HepG2 (cell line): ENCODE measurements around the gene PRR30. TPM values are rescaled to one million over a fixed set of nuclear protein-coding genes. Genes with fewer than 3 reads are reported as not detected.
A peak's percentile ranks its signal among the peaks of the same experiment; 100 is the strongest.

Experiments
- BRD4 ChIP-seq: sonication (generic); formaldehyde crosslinking; IDR thresholded peaks from 2 replicates; pipeline ENCODE4 v1.4.0; 2020; ENCODE audit warnings: missing genetic modification reagents
- HBP1 ChIP-seq: IDR thresholded peaks from 2 replicates; pipeline ENCODE4 v1.6.1; 2016; ENCODE audit warnings: low read depth, control low read depth
- HDAC1 ChIP-seq: sonication (generic); formaldehyde crosslinking; IDR thresholded peaks from 2 replicates; pipeline ENCODE4 v1.5.1; 2020; ENCODE audit warnings: mild to moderate bottlenecking, missing genetic modification reagents
- HNF1A ChIP-seq, 2 experiments: sonication (generic) in 1 of 2; formaldehyde crosslinking in 1 of 2; IDR thresholded peaks; 2 replicates each; pipeline versions ENCODE4 v1.4.0 to v1.6.1; 2016 to 2020; ENCODE audit warnings: borderline replicate concordance in 1 of 2, low read depth in 1 of 2, mild to moderate bottlenecking in 1 of 2, missing genetic modification reagents in 1 of 2
- IKZF4 ChIP-seq: sonication (generic); formaldehyde crosslinking; IDR thresholded peaks from 2 replicates; pipeline ENCODE4 v1.5.1; 2020; ENCODE audit warnings: borderline replicate concordance, mild to moderate bottlenecking, low read depth, missing genetic modification reagents; ENCODE audit errors: not compliant biosample characterization
- KAT2B ChIP-seq: fragments of 150-350 bp; IDR thresholded peaks from 2 replicates; pipeline ENCODE4 v1.6.1; 2014; ENCODE audit warnings: low read depth, low read length, borderline replicate concordance
- MEF2D ChIP-seq: sonication (generic); formaldehyde crosslinking; IDR thresholded peaks from 2 replicates; pipeline ENCODE4 v1.5.1; 2020; ENCODE audit warnings: mild to moderate bottlenecking, missing genetic modification reagents
- MYC ChIP-seq: sonication (generic); formaldehyde crosslinking; IDR thresholded peaks from 2 replicates; pipeline ENCODE4 v1.9.0; 2021; ENCODE audit warnings: missing genetic modification reagents, borderline replicate concordance
- NONO ChIP-seq, 2 experiments: fragments of 450-650 bp in 1 of 2; sonication (generic) in 1 of 2; formaldehyde crosslinking in 1 of 2; IDR thresholded peaks in 1 of 2; conservative IDR thresholded peaks in 1 of 2; 2 replicates each; pipeline versions ENCODE4 v1.6.1 to v1.8.0; 2017 to 2022; ENCODE audit warnings: mild to moderate bottlenecking in 1 of 2, missing genetic modification reagents in 1 of 2, moderate library complexity in 1 of 2
- SMAD1 ChIP-seq: sonication (generic); formaldehyde crosslinking; IDR thresholded peaks from 2 replicates; pipeline ENCODE4 v1.4.0; 2020; ENCODE audit warnings: missing genetic modification reagents, low read depth, mild to moderate bottlenecking, borderline replicate concordance
- SP5 ChIP-seq: IDR thresholded peaks from 2 replicates; pipeline ENCODE4 v1.6.1; 2016; ENCODE audit warnings: low read depth, borderline replicate concordance
- THAP7 ChIP-seq: sonication (generic); formaldehyde crosslinking; IDR thresholded peaks from 2 replicates; pipeline ENCODE4 v1.8.1; 2023; ENCODE audit warnings: mild to moderate bottlenecking, missing genetic modification reagents
- ZNF280D ChIP-seq: sonication (generic); formaldehyde crosslinking; IDR thresholded peaks from 2 replicates; pipeline ENCODE4 v1.5.1; 2020; ENCODE audit warnings: mild to moderate bottlenecking, missing genetic modification reagents
- ZNF3 ChIP-seq: IDR thresholded peaks from 2 replicates; pipeline ENCODE4 v1.7.0; 2017; ENCODE audit warnings: inconsistent platforms
- ZNF576 ChIP-seq: sonication (generic); formaldehyde crosslinking; IDR thresholded peaks from 2 replicates; pipeline ENCODE4 v1.4.0; 2020; ENCODE audit warnings: mild to moderate bottlenecking, missing genetic modification reagents
- ZNF713 ChIP-seq: sonication (generic); formaldehyde crosslinking; IDR thresholded peaks from 2 replicates; pipeline ENCODE4 v1.4.0; 2020; ENCODE audit warnings: mild to moderate bottlenecking, missing genetic modification reagents
- ZNF816 ChIP-seq: sonication (generic); formaldehyde crosslinking; IDR thresholded peaks from 2 replicates; pipeline ENCODE4 v1.8.0; 2022; ENCODE audit warnings: missing genetic modification reagents, mild to moderate bottlenecking, borderline replicate concordance
- ZSCAN31 ChIP-seq: sonication (generic); formaldehyde crosslinking; IDR thresholded peaks from 2 replicates; pipeline ENCODE4 v1.5.0; 2020; ENCODE audit warnings: low read depth, mild to moderate bottlenecking, missing genetic modification reagents
- polyA plus RNA-seq, 8 experiments: library from polyadenylated mRNA; depleted of rRNA in 3 of 8; stranded (reverse) in 7 of 8; unstranded in 1 of 8; fragments of >200 nt; fragmentation: Illumina TruSeq in 4 of 8; extraction: Trizol in 4 of 8; gene quantifications; 2 replicates each; pipeline versions ENCODE4 v1.2.1 to v1.2.3, GENCODE V29; 2011 to 2016; ENCODE audit warnings: low read depth in 4 of 8, missing spikeins in 1 of 8, mixed read lengths in 1 of 8; ENCODE audit not compliant: insufficient read depth in 1 of 8
- total RNA-seq, 5 experiments: library from RNA; depleted of rRNA; stranded (reverse); fragments of >200 nt; fragmentation: Illumina TruSeq; extraction: Trizol; gene quantifications; 2 replicates each; pipeline ENCODE4 v1.2.3, GENCODE V29; 2016; ENCODE audit warnings: low read depth in 1 of 5

Gene PRR30
- total and polyA plus RNA-seq, 2 of the 13 experiments (the other 11 are each of a cell fraction or from before 2014, with no cell fraction given), result not detected

GRCh38 chr2:27118525-27119329 is 20.5 kb downstream of the PRR30 start, which contains the start of gene CGREF1 (continued):
- TF ChIP-seq HNF1A (IDR thresholded peaks at IDR 0.05; ENCODE audit: low read depth) (no peak), HNF1A (CRISPR knock-in tag; IDR thresholded peaks at IDR 0.05; ENCODE audit: borderline replicate concordance) (peak; percentile 44; the same call in 1 of the 2 replicates), ZNF816 (CRISPR knock-in tag) (no peak), THAP7 (CRISPR knock-in tag) (no peak), IKZF4 (CRISPR knock-in tag) (no peak), SMAD1 (CRISPR knock-in tag) (0 out of 2 replicates have a peak, but pooled peaks have one; percentile 18), HDAC1 (CRISPR knock-in tag) (no peak), ZSCAN31 (CRISPR knock-in tag) (no peak), ZNF576 (CRISPR knock-in tag) (no peak), NONO (IDR thresholded peaks at IDR 0.05) (no peak), NONO (CRISPR knock-in tag; conservative IDR thresholded peaks at IDR 0.05) (peak; percentile 40; the same call in 1 of the 2 replicates), ZNF713 (CRISPR knock-in tag) (no peak), HBP1 (CRISPR knock-in tag) (0 out of 2 replicates have a peak, but pooled peaks have one; percentile 22), MYC (CRISPR knock-in tag) (peak; percentile 76; the same call in 1 of the 2 replicates), SP5 (CRISPR knock-in tag) (no peak), MEF2D (CRISPR knock-in tag) (no peak), BRD4 (no peak), KAT2B (no peak), ZNF3 (CRISPR knock-in tag) (no peak), ZNF280D (CRISPR knock-in tag) (no peak)
